HG03066 (cell line): Measurements from ENCODE around the gene ERICH6B.
"Not testable (repeated sequence)": the region's sequence is repeated elsewhere in the genome, so short reads cannot be mapped to it uniquely, and the experiment has no call there.

Experiments
- ATAC-seq: cut with Tn5 transposase; IDR thresholded peaks from one replicate; pipeline ENCODE4 v1.9.1; 2021; ENCODE audit warnings: low read depth; ENCODE audit not compliant: unreplicated experiment

ERICH6B gene

GRCh38 chr13:45615501-45616101, at the start of gene ERICH6B:
Gene ERICH6B (minus strand): TSS chr13:45615739. CDS start chr13:45597005, 18,734 bp downstream.
- no peak for ATAC-seq

DNA sequence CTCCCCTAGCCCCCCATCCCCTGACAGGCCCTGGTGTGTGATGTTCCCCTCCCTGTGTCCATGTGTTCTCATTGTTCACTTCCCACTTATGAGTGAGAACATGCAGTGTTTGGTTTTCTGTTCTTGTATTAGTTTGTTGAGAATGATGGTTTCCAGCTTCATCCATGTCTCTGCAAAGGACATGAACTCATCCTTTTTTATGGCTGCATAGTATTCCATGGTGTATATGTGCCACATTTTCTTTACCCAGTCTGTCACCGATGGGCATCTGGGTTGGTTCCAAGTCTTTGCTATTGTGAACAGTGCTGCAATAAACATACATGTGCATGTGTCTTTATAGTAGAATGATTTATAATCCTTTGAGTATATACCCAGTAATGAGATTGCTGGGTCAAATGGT, 47.4 kb upstream of the ERICH6B start:
- ATAC-seq = not testable (repeated sequence)

DNA sequence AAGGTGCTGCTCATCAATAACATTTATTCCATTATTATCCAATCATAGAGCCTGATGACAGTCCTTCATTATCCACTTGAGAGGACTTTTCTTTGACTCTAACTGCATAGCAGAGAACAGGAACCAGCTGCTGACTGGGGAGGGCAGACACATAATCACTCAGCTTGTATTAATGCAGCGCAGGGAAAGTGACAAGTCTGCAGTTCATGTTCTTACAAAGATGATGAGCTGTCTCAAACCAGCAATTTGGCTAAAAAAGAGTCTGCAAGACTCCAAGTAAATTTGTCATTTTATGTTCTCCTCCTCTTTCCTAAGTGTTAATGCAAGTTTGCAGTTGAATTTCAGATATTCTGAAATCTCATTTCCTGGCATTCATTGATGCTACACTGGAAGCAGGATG, 46.6 kb upstream of the ERICH6B start:
- no peak for ATAC-seq

GRCh38 chr13:45660458-45660857, 44.9 kb upstream of the ERICH6B start:
- ATAC-seq = not testable (repeated sequence)

GRCh38 chr13:45659536-45659935, 44.0 kb upstream of the ERICH6B start:
- no peak for ATAC-seq

DNA sequence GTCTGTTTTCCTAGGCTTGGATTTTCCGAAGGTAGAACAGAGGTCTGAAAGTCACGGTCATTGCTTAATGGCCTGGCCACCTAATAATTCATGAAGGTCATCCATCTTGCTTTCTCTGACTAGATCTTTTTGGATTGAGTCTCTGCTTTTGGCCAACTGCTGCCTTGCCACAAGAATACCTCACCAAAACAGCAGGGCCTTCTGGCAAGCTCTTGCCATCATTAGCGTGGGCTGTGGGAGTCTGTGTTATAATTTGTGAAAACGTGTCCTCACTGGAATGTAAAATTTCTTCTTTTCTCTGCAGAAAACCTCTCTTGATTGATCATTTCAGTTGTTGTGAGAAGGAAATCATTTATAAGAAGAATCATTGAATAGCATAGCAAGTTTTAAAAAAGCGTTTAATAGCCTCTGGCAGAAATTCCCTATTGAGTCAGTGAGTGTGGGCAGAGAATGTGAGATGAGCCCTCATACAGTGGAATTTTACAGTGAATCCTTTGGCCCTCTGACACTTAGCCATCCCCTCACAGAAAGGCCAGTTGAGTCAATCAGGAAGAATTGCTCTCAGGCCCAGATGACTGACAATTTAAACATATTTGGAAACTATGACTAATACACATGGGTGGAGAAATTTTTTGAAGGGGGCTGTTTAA, 43.2 kb upstream of the ERICH6B start:
- ATAC-seq = no peak

DNA sequence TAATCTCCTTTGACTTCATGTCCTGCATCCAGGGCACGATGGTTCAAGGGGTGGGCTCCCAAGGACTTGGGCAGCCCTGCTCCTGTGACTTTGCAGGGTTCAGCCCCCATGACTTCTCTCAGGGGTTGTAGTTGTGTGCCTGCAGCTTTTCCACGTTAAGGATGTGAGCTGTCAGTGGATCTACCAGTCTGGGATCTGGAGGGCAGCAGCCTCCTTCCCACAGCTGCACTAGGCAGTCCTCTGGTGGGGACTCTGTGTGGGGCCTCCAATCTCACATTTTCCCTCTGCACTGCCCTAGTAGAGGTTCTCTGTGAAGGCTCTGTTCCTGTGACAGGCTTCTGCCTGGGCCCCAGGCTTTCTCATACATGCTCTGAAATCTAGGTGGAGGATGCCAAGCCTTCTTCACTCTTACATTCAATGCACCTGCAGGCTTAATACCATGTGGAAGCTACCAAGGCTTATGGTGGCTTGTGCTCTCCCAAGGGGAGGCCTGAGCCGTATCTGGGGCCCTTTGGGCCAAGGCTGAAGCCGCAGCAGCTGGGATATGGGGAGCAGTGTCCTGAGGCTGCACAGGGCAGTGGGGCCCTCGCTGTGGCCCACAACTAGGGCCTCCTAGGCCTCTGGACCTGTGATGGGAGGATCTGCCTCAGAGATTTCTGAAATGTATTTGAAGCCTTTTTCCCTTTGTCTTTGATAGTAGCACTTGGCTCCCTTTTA, 39.3 kb upstream of the ERICH6B start:
- no peak for ATAC-seq

GRCh38 chr13:45645263-45645662, 29.7 kb upstream of the ERICH6B start:
- ATAC-seq = not testable (repeated sequence)

GRCh38 chr13:45642159-45642558, 26.6 kb upstream of the ERICH6B start:
- not testable (repeated sequence) for ATAC-seq

DNA sequence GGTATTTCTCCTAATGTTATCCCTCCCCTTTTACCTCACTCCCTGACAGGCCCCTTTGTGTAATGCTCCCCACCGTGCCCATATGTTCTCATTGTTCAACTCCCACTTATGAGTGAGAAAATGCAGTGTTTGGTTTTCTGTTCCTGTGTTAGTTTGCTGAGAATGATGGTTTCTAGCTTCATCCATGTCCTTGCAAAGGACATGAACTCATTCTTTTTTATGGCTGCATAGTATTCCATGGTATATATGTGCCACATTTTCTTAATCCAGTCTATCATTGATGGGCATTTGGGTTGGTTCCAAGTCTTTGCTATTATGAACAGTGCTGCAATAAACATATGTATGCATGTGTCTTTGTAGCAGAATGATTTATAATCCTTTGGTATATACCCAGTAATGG, 19.8 kb upstream of the ERICH6B start:
- not testable (repeated sequence) for ATAC-seq

DNA sequence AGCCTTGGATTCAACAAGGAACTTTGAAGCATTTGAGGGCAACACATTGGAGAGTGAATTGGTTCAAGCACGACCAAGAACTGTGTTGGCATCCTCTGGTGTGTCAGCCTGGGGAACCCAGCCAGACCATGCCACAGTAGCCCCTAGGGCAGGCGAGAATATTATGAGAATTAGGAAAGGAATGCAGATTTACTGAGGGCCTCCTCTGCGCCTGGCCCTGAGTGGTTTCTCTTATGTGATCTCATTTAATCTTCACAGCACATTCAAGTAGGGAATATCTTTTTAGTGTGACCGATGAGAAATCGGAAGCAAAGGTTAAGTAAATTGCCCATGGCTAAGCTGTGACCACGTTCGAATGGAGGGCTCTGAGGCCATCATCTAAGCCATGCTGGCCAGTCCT, 15.3 kb upstream of the ERICH6B start:
- ATAC-seq = no peak

- ATAC-seq = no peak
Measured at GRCh38 chr13:45629940-45630339, 14.4 kb upstream of the ERICH6B start.

DNA sequence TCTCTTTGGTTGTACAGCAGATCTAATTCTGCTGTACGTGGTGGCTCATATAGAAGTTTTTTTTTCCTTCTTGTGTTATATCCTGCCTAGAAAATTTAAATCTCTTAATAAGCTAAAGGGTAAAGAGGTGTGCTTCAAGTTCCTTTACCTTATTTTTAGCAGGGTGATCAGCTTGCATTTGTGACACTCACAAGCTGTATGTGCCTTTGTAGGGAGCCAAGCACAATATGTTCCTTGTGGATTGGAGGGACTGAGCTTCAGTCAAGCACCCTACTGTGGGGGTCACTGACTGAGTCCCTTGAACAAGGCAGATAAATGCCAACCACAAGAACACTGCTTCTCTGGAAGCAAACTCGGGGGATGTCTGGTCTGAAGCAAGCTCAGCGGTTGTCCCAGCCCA, 12.6 kb upstream of the ERICH6B start:
- ATAC-seq = no peak

GRCh38 chr13:45627656-45628055, 12.1 kb upstream of the ERICH6B start:
- no peak for ATAC-seq

DNA sequence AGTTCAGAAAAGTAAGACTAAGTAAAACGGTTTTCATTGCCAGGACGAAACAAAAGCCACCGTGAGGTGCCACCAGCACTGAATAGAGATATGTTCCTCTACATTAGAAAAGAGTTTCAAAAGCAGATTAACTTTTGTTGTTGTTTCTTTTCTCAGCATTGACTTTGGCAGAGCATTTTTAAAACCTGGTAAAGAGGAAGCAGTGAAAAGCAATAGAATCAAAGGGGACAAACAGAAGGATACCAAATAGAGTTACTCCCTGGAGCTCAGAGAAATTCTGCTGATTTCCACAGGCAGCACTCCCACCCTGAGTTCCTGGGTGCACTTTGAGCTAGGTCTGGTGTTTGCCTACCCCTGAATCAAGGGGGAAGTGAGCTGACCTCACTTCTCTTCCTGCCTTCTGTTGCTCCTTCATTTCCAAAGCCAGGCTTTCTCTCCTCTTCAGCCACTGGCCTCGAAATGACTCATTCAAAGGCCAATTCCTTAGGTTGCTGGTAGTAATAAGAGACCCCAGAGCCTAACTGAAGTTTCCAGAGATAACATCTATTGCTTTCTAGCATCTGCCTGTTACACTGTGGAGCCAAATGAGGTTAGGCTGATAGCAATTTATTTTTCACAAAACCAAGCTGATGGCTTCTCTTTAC, 11.3 kb upstream of the ERICH6B start:
- no peak for ATAC-seq

DNA sequence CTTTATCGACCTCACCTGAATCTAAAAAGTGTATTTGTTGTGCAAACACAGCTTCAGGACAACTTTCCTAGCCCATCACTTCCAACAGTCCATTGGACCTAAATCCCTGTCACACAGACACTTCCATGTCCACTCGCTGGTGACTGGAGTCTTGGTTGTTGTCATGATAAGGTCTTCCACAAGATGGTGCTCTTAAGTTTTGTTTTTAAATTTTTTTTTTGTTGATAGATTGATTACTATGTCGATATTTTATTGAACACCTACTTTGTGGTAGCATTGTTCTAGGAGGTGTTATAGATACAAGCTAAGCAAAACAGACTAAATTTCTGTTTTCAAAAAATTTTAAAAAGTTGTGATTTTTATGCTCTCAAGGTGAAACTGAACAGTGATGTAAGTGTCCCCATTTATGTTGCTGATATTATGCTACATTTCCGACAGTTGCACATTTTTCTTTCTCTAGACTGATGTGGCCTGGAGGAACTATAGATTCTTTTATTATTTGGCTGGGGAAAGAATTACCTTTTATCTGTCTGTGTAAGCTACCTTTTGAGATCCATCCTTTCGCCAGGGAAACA, 8.1 kb upstream of the ERICH6B start:
- no peak for ATAC-seq

- no peak for ATAC-seq
Measured at GRCh38 chr13:45621950-45622349, 6.4 kb upstream of the ERICH6B start.

DNA sequence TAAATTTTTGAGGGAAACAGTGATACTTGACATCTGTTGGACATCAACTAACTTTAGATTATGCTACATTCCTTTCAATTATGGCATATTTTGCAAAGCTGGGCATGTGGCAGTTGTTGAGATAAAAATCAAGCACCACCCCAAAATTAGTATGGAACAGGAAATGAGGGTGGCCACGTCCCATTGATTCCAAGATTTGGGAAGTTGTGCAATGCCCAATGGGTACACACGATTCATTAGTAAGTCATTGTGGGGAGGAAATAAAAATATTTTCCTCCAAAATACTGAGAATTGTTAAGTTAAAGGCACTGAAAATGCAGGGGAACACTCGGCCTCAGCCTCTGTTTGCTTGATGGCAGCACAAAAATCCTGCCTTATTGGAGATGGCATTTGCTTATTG, 7.6 kb downstream of the ERICH6B start:
- no peak for ATAC-seq

GRCh38 chr13:45604892-45605291, 10.6 kb downstream of the ERICH6B start:
- ATAC-seq = no peak

GRCh38 chr13:45603338-45603737, 12.2 kb downstream of the ERICH6B start:
- no peak for ATAC-seq
